IMR-90 (cell line): ENCODE measurements around the gene LCK. TPM values are rescaled to one million over a fixed set of nuclear protein-coding genes. Genes with fewer than 3 reads are reported as not detected.

Experiments used
- ATAC-seq: fragments of 200-7000 bp; cut with Tn5 transposase; 2 replicates; pipeline ENCODE4 v1.9.1; 2020; ENCODE audit warnings: low read depth, mild to moderate bottlenecking, moderate library complexity
- BruUV-seq: library from RNA; stranded (reverse); fragments of 400-500 nt; replicated peaks from 2 replicates; lab custom pipeline; 2021; lab: Mats Ljungman, UMichigan
- CTCF ChIA-PET: fragments of 300-600 bp; formaldehyde crosslinking; extraction: SDS; loops from one replicate; lab custom pipeline; 2021; ENCODE audit warnings: antibody characterized with exemption; lab: Yijun Ruan, JAX
- POLR2A ChIA-PET: fragments of 300-600 bp; sonication (Branson Sonifier 250); formaldehyde crosslinking; loops from one replicate; lab custom pipeline; 2022; ENCODE audit warnings: antibody characterized with exemption; ENCODE audit not compliant: unreplicated experiment; lab: Charles Lee
- DNase-seq: peaks from one replicate; pipeline ENCODE4 v3.0.0; 2013
- H2AFZ ChIP-seq: replicated peaks from 2 replicates; pipeline ENCODE3; 2013; ENCODE audit warnings: low read length, mild to moderate bottlenecking; ENCODE audit not compliant: poor library complexity
- H2AK5ac ChIP-seq: 2 replicates; pipeline ENCODE4 v1.6.1; 2013; ENCODE audit warnings: low read depth, low read length, inconsistent platforms
- H2AK9ac ChIP-seq: replicated peaks from 2 replicates; pipeline ENCODE3; 2013; ENCODE audit warnings: mild to moderate bottlenecking, low read depth, low read length, moderate library complexity; ENCODE audit not compliant: poor library complexity
- H2BK120ac ChIP-seq: 2 replicates; pipeline ENCODE4 v1.6.1; 2013; ENCODE audit warnings: low read depth, low read length, inconsistent platforms
- H2BK15ac ChIP-seq: 3 replicates; pipeline ENCODE4 v1.6.1; 2013; ENCODE audit warnings: low read depth, low read length, inconsistent platforms
- H2BK20ac ChIP-seq: 2 replicates; pipeline ENCODE4 v1.6.1; 2013; ENCODE audit warnings: low read depth, mild to moderate bottlenecking, inconsistent platforms, low read length, moderate library complexity
- H2BK5ac ChIP-seq: 2 replicates; pipeline ENCODE4 v1.6.1; 2013; ENCODE audit warnings: mild to moderate bottlenecking, low read depth, low read length, inconsistent platforms; ENCODE audit not compliant: poor library complexity, severe bottlenecking
- H3K14ac ChIP-seq: replicated peaks from 2 replicates; pipeline ENCODE4 v1.6.1; 2013; ENCODE audit warnings: low read depth, low read length, inconsistent platforms
- H3K18ac ChIP-seq: 2 replicates; pipeline ENCODE4 v1.6.1; 2013; ENCODE audit warnings: low read depth, low read length, control low read depth
- H3K23ac ChIP-seq: 2 replicates; pipeline ENCODE4 v1.6.1; 2013; ENCODE audit warnings: low read depth, low read length, inconsistent platforms
- H3K27ac ChIP-seq: 2 replicates; pipeline ENCODE4 v1.5.1; 2013; ENCODE audit warnings: mild to moderate bottlenecking, control low read depth, low read length; ENCODE audit not compliant: insufficient read depth
- H3K27me3 ChIP-seq: 2 replicates; pipeline ENCODE4 v1.6.1; 2013; ENCODE audit warnings: low read length; ENCODE audit not compliant: control insufficient read depth, insufficient read depth
- H3K36me3 ChIP-seq: 2 replicates; pipeline ENCODE4 v1.6.1; 2013; ENCODE audit warnings: low read length, mixed read lengths; ENCODE audit not compliant: control insufficient read depth, insufficient read depth
- H3K4ac ChIP-seq: 2 replicates; pipeline ENCODE4 v1.6.1; 2013; ENCODE audit warnings: low read depth, low read length, inconsistent platforms
- H3K4me1 ChIP-seq: 2 replicates; pipeline ENCODE4 v1.6.1; 2013; ENCODE audit warnings: low read length, mixed read lengths; ENCODE audit not compliant: control insufficient read depth, insufficient read depth
- H3K4me2 ChIP-seq: 2 replicates; pipeline ENCODE4 v1.6.1; 2013; ENCODE audit warnings: low read depth, mild to moderate bottlenecking, control low read depth, low read length, moderate library complexity
- H3K4me3 ChIP-seq: 2 replicates; pipeline ENCODE4 v1.5.1; 2013; ENCODE audit warnings: low read depth, mild to moderate bottlenecking, control low read depth, low read length, moderate library complexity; ENCODE audit not compliant: insufficient read depth
- H3K56ac ChIP-seq: 2 replicates; pipeline ENCODE4 v1.6.1; 2013; ENCODE audit warnings: low read length, inconsistent platforms; ENCODE audit not compliant: insufficient read depth; ENCODE audit errors: extremely low read depth
- H3K79me1 ChIP-seq, 2 experiments: 2 replicates each; pipeline ENCODE4 v1.6.1; 2013; ENCODE audit warnings: low read length in 2 of 2, inconsistent platforms in 1 of 2, low read depth in 1 of 2
- H3K9ac ChIP-seq: 2 replicates; pipeline ENCODE4 v1.6.1; 2013; ENCODE audit warnings: low read depth, low read length, control low read depth
- H3K9me1 ChIP-seq: 2 replicates; pipeline ENCODE4 v1.6.1; 2013; ENCODE audit warnings: low read length, inconsistent platforms; ENCODE audit not compliant: insufficient read depth
- H3K9me3 ChIP-seq: 2 replicates; pipeline ENCODE4 v1.6.1; 2013; ENCODE audit warnings: low read length; ENCODE audit not compliant: control insufficient read depth, insufficient read depth
- H4K20me1 ChIP-seq: 2 replicates; pipeline ENCODE4 v1.6.1; 2013; ENCODE audit warnings: low read length, inconsistent platforms; ENCODE audit not compliant: insufficient read depth
- H4K5ac ChIP-seq: 2 replicates; pipeline ENCODE4 v1.6.1; 2013; ENCODE audit warnings: mild to moderate bottlenecking, low read depth, low read length, control low read depth
- H4K8ac ChIP-seq, 2 experiments: 2 replicates each; pipeline ENCODE4 v1.6.1; 2013; ENCODE audit warnings: low read depth in 2 of 2, low read length in 2 of 2, control low read depth in 1 of 2, inconsistent platforms in 1 of 2
- H4K91ac ChIP-seq: 2 replicates; pipeline ENCODE4 v1.6.1; 2013; ENCODE audit warnings: low read depth, low read length, inconsistent platforms; ENCODE audit not compliant: insufficient read depth
- BHLHE40 ChIP-seq: fragments of 150-350 bp; IDR thresholded peaks from 2 replicates; pipeline ENCODE4 v1.6.1; 2016; ENCODE audit warnings: mild to moderate bottlenecking, low read depth, low read length
- CEBPB ChIP-seq: IDR thresholded peaks from 2 replicates; pipeline ENCODE4 v1.6.1; 2012; ENCODE audit warnings: low read depth, low read length, improper control_type of control experiment
- CHD1 ChIP-seq: IDR thresholded peaks from 2 replicates; pipeline ENCODE4 v1.6.1; 2012; ENCODE audit warnings: low read depth, low read length, improper control_type of control experiment
- CTCF ChIP-seq: conservative IDR thresholded peaks from 2 replicates; pipeline ENCODE4 v1.5.1; 2012; ENCODE audit warnings: mild to moderate bottlenecking, low read depth, low read length, improper control_type of control experiment
- ELK1 ChIP-seq: fragments of 150-350 bp; IDR thresholded peaks from 2 replicates; pipeline ENCODE4 v1.6.1; 2016; ENCODE audit warnings: low read depth, mild to moderate bottlenecking, low read length, moderate library complexity, borderline replicate concordance
- FOS ChIP-seq: fragments of 150-350 bp; IDR thresholded peaks from 2 replicates; pipeline ENCODE4 v1.6.1; 2016; ENCODE audit warnings: low read depth, low read length
- MAFK ChIP-seq: IDR thresholded peaks from 2 replicates; pipeline ENCODE4 v1.6.1; 2012; ENCODE audit warnings: low read depth, low read length, improper control_type of control experiment
- MAZ ChIP-seq: IDR thresholded peaks from 2 replicates; pipeline ENCODE4 v1.6.1; 2012; ENCODE audit warnings: low read depth, mild to moderate bottlenecking, low read length, improper control_type of control experiment, moderate library complexity, borderline replicate concordance
- MXI1 ChIP-seq: IDR thresholded peaks from 2 replicates; pipeline ENCODE4 v1.6.1; 2012; ENCODE audit warnings: low read depth, mild to moderate bottlenecking, low read length, moderate library complexity, borderline replicate concordance
- NFE2L2 ChIP-seq: fragments of 150-350 bp; IDR thresholded peaks from 2 replicates; pipeline ENCODE4 v1.6.1; 2016; ENCODE audit warnings: low read depth, mild to moderate bottlenecking, low read length
- POLR2A ChIP-seq: IDR thresholded peaks from 2 replicates; pipeline ENCODE4 v1.6.1; 2012; ENCODE audit warnings: mild to moderate bottlenecking, low read depth, low read length
- RAD21 ChIP-seq: IDR thresholded peaks from 2 replicates; pipeline ENCODE4 v1.6.1; 2012; ENCODE audit warnings: low read length, improper control_type of control experiment
- RCOR1 ChIP-seq: IDR thresholded peaks from 2 replicates; pipeline ENCODE4 v1.6.1; 2012; ENCODE audit warnings: mild to moderate bottlenecking, low read length, improper control_type of control experiment; ENCODE audit not compliant: insufficient replicate concordance
- RFX5 ChIP-seq: IDR thresholded peaks from 2 replicates; pipeline ENCODE4 v1.8.0; 2012; ENCODE audit warnings: low read depth, mild to moderate bottlenecking, low read length, moderate library complexity
- SMC3 ChIP-seq: fragments of 150-350 bp; IDR thresholded peaks from 2 replicates; pipeline ENCODE4 v1.6.1; 2016; ENCODE audit warnings: low read depth, mild to moderate bottlenecking, antibody characterized with exemption, low read length, moderate library complexity
- USF2 ChIP-seq: fragments of 150-350 bp; IDR thresholded peaks from 2 replicates; pipeline ENCODE4 v1.6.1; 2017; ENCODE audit warnings: mild to moderate bottlenecking, antibody characterized with exemption, low read length, low read depth
- WGBS, 2 experiments: methylation state at CpG; one replicate each; pipeline versions ENCODE4 v1.1.5 to v1.1.7; 2013; ENCODE audit warnings: missing lambda C conversion rate in 2 of 2; ENCODE audit not compliant: insufficient read length in 1 of 2; ENCODE audit errors: extremely low coverage in 2 of 2; 5-methylcytosine and 5-hydroxymethylcytosine counted together
- dilution Hi-C: fragments of 300-500 bp; cut with HindIII; formaldehyde crosslinking; loops from one replicate; pipeline ENCODE4 v1.14.3; 2018; ENCODE audit warnings: low sequenced_read_pairs; ENCODE audit not compliant: unreplicated experiment
- in situ Hi-C: fragments of 300-500 bp; cut with MboI; formaldehyde crosslinking; loops from 3 replicates; pipeline ENCODE4 v1.14.3; 2019; ENCODE audit warnings: low sequenced_read_pairs, inconsistent platforms, mixed read lengths
- intact Hi-C: fragments of 100-400 bp; cut with micrococcal nuclease; formaldehyde crosslinking; loops from 2 replicates; pipeline ENCODE4 v1.10.0; 2022
- polyA plus RNA-seq, 3 experiments: library from polyadenylated mRNA; depleted of rRNA; stranded (reverse); fragments of >200 nt; gene quantifications; 2 replicates each; pipeline ENCODE4 v1.2.3, GENCODE V29; 2012; ENCODE audit warnings: low replicate concordance in 1 of 3
- total RNA-seq: library from RNA; depleted of rRNA; stranded (reverse); fragments of >200 nt; gene quantifications from 2 replicates; pipeline ENCODE4 v1.2.3, GENCODE V29; 2012

LCK gene
- total and polyA plus RNA-seq, 2 of the 4 experiments (the other 2 are of a cell fraction): not detected

GRCh38 chr1:32327204-32327603, 76.1 kb downstream of the LCK start:
- Histone ChIP-seq H3K56ac (no peak overlapping the region), H3K23ac (no peak overlapping the region), H3K27ac (no peak overlapping the region), H4K91ac (no peak overlapping the region), H4K8ac (no peak overlapping the region), H3K9ac (no peak overlapping the region), H2BK120ac (no peak overlapping the region), H3K4me3 (no peak overlapping the region), H3K4me1 (no peaks in the 10 kb centered on the region), H3K79me1 (peaks cover 10 to 72% of the 10 kb centered on the region in 2 experiments; a peak in 3 of 4 replicates), H3K9me1 (peaks cover 16% of the 10 kb centered on the region; the same call in 1 of the 2 replicates), H3K4ac (no peak overlapping the region), H2BK5ac (no peak overlapping the region), H2AK5ac (no peak overlapping the region), H3K27me3 (no peaks in the 10 kb centered on the region), H2BK15ac (no peak overlapping the region), H4K20me1 (peaks cover 3% of the 10 kb centered on the region), H3K4me2 (no peak overlapping the region), H2AFZ (no peak overlapping the region), H3K9me3 (no peaks in the 10 kb centered on the region), H4K5ac (no peak overlapping the region), H3K36me3 (peaks cover 59% of the 10 kb centered on the region), H2AK9ac (no peak overlapping the region), H2BK20ac (no peak overlapping the region), H3K18ac (no peak overlapping the region), H3K14ac (no peak overlapping the region)
- 86% methylated on average over 1 of the region's 11 CpGs; no CpG with 5 or more reads in 1 of the 2 experiments for WGBS, 2 experiments
- BruUV-seq: no TSS peak
- DNase-seq: no peak
- ChIA-PET POLR2A (no interaction called here), CTCF (no interaction called here)
- ATAC-seq: no peak
- dilution Hi-C loops: no loop called here
- TF ChIP-seq CHD1 (no peak), MAZ (no peak), CEBPB (no peak), BHLHE40 (no peak), MXI1 (no peak), USF2 (no peak), MAFK (no peak), ELK1 (no peak), RAD21 (no peak), RFX5 (no peak), RCOR1 (no peak), CTCF (no peak), SMC3 (no peak), FOS (no peak), POLR2A (no peak), NFE2L2 (no peak)
- intact Hi-C loops: no loop called here
- in situ Hi-C loops: loop anchor here (10.0 kb wide), 1 partner anchor 112 kb away; no protein-coding TSS in a partner anchor
